ENCODE data around the gene TMEM258.

DNA sequence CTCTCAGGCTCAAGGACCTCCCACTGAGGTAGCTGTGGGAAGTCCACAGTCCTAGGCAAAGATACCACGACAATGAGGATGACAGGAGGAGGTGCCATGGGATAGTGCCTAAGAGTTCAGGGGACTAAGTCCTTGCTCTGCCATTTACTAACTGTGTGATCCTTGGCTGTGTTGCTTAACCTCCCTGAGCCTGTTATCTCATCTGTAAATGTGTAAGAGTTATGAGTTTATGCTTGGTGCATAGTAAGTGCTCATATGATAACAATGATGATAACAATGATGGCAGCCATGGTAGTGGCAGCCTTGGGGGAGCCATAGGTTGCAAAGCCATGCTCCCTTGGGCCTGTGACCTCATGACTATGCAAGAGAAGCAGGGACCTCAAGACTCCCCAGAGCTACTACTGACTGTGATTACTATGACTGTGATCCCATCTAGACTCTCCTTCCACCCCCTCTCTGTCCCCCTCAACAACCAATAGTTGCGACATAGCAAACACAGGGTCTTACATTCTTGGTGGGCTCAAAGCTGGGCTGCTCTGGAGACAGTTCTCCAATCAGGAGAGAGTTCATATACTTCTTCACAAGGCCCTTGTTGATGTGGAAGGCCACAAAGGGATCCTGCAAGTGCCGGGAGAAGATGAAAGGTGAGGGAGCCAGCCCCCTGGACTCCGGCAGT is 20.5 kb upstream of the TMEM258 start:
- TF ChIP-seq CTCF (conservative IDR thresholded peaks at IDR 0.05; ENCODE audit: low read depth, low read length) (no peak), EZH2phosphoT487 (IDR thresholded peaks at IDR 0.05; ENCODE audit: borderline replicate concordance, low read length) (no peak)
